Suprapubic skin (tissue), 4 donors: ENCODE data around the gene PCID2. TPM values are rescaled to one million over a fixed set of nuclear protein-coding genes. Genes with fewer than 3 reads are reported as not detected.

Source experiments
- DNase-seq, 2 donors: peaks; one replicate each; pipeline ENCODE4 v3.0.0-alpha.2; 2019; ENCODE audit warnings: low spot score in 2 of 2
- H3K27ac ChIP-seq: fragments of 200-600 bp; sonication (generic); one replicate; pipeline ENCODE4 v1.5.1; 2019
- H3K27me3 ChIP-seq: fragments of 200-600 bp; sonication (generic); one replicate; pipeline ENCODE4 v1.5.1; 2019
- H3K36me3 ChIP-seq: fragments of 200-600 bp; sonication (generic); one replicate; pipeline ENCODE4 v1.5.1; 2019
- H3K4me1 ChIP-seq: fragments of 200-600 bp; sonication (generic); one replicate; pipeline ENCODE4 v1.5.1; 2019
- H3K4me3 ChIP-seq: fragments of 200-600 bp; sonication (generic); one replicate; pipeline ENCODE4 v1.5.1; 2019; ENCODE audit warnings: mild to moderate bottlenecking
- H3K9me3 ChIP-seq: fragments of 200-600 bp; sonication (generic); one replicate; pipeline ENCODE4 v1.5.1; 2019
- EP300 ChIP-seq: sonication (generic); formaldehyde crosslinking; IDR thresholded peaks from one replicate; pipeline ENCODE4 v1.6.1; 2017; ENCODE audit warnings: antibody characterized with exemption
- POLR2A ChIP-seq, 2 donors: fragments of 450-650 bp; IDR thresholded peaks; one replicate each; pipeline ENCODE4 v1.6.1; 2017; ENCODE audit warnings: antibody characterized with exemption in 2 of 2, mild to moderate bottlenecking in 2 of 2, moderate library complexity in 2 of 2
- POLR2AphosphoS5 ChIP-seq, 3 donors: sonication (generic); formaldehyde crosslinking; IDR thresholded peaks; one replicate each; pipeline ENCODE4 v1.6.1; 2017; ENCODE audit warnings: antibody characterized with exemption in 3 of 3
- WGBS: methylation state at CpG from one replicate; pipeline ENCODE4 v1.1.5; 2018; 5-methylcytosine and 5-hydroxymethylcytosine counted together
- total RNA-seq, 4 donors: library from RNA; depleted of rRNA; stranded (reverse); fragments of >200 nt; gene quantifications; one replicate each; pipeline ENCODE4 v1.1.0, GENCODE V29; 2016
- TF ChIP-seq, protein P1 (sequence below), 2 donors: fragments of 200-600 bp in 1 of 2; fragments of 450-650 bp in 1 of 2; sonication (generic) in 1 of 2; IDR thresholded peaks; one replicate each; pipeline ENCODE4 v1.5.1; 2016 to 2019; ENCODE audit warnings: antibody characterized with exemption in 2 of 2, mild to moderate bottlenecking in 1 of 2, moderate library complexity in 1 of 2

The PCID2 gene
- total RNA-seq, 4 donors from 2014 or later: 33.2 to 99.5 (median 49.5) TPM

DNA sequence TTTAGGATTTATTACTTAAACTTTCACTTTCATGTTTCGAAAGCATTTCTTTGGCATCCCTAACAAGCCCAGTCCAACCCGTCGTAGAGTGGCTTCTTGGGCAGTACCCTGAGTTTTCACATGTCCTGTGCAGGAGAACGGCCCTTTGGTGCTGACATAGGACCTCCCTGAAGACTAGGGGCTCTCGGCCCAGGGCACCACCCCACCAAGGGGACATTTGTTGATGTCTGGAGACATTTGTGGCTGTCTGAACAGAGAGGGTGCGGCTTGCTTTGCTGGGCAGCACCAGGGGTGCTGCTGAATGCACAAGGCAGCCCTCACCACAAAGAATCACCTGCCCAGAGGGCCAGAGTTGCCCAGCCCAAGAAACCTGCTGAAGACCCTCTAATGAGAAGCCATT, 31.5 kb upstream of the PCID2 start:
- Histone ChIP-seq H3K9me3 (no peaks in the 10 kb centered on the region), H3K4me3 (no peak overlapping the region), H3K4me1 (no peaks in the 10 kb centered on the region), H3K36me3 (peaks cover 74% of the 10 kb centered on the region), H3K27ac (no peak overlapping the region), H3K27me3 (no peaks in the 10 kb centered on the region)
- no peak for TF ChIP-seq POLR2A (IDR thresholded peaks at IDR 0.05)
- TF ChIP-seq, protein P1, sequence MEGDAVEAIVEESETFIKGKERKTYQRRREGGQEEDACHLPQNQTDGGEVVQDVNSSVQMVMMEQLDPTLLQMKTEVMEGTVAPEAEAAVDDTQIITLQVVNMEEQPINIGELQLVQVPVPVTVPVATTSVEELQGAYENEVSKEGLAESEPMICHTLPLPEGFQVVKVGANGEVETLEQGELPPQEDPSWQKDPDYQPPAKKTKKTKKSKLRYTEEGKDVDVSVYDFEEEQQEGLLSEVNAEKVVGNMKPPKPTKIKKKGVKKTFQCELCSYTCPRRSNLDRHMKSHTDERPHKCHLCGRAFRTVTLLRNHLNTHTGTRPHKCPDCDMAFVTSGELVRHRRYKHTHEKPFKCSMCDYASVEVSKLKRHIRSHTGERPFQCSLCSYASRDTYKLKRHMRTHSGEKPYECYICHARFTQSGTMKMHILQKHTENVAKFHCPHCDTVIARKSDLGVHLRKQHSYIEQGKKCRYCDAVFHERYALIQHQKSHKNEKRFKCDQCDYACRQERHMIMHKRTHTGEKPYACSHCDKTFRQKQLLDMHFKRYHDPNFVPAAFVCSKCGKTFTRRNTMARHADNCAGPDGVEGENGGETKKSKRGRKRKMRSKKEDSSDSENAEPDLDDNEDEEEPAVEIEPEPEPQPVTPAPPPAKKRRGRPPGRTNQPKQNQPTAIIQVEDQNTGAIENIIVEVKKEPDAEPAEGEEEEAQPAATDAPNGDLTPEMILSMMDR (IDR thresholded peaks at IDR 0.05): no peak
- TF ChIP-seq POLR2AphosphoS5 (IDR thresholded peaks at IDR 0.05): no peak
- TF ChIP-seq EP300: no peak
- 90% methylated on average over 6 of the region's 6 CpGs for WGBS
- peak in 1 of 2 donors; percentile 63 for DNase-seq

DNA sequence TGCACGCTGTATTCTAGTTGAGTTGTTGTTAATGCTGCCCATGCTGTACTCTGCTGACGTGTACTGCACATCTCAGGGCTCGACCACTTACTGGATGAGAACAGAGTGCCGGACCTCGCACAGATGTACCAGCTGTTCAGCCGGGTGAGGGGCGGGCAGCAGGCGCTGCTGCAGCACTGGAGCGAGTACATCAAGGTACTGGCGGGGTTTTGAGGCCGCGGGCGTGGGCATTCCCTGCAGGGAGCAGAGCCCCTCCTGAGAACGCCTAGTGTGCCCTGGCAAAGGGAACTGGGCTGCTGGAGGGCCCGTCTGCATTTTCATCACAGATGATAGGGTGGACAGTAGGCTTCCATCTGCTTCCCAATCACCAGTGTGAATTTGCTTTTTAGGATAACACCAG, 30.9 kb upstream of the PCID2 start:
- no peaks in the 10 kb centered on the region for H3K4me1 ChIP-seq
- H3K27ac ChIP-seq: no peak overlapping the region
- no peaks in the 10 kb centered on the region for H3K9me3 ChIP-seq
- H3K36me3 ChIP-seq: peaks cover 71% of the 10 kb centered on the region
- TF ChIP-seq POLR2AphosphoS5 (IDR thresholded peaks at IDR 0.05) (no peak), POLR2A (IDR thresholded peaks at IDR 0.05) (no peak), EP300 (no peak)
- TF ChIP-seq, protein P1 (IDR thresholded peaks at IDR 0.05): no peak
- 92% methylated on average over 11 of the region's 15 CpGs for WGBS
- peak in 1 of 2 donors; percentile 57 for DNase-seq
- H3K4me3 ChIP-seq: no peak overlapping the region
- no peaks in the 10 kb centered on the region for H3K27me3 ChIP-seq

DNA sequence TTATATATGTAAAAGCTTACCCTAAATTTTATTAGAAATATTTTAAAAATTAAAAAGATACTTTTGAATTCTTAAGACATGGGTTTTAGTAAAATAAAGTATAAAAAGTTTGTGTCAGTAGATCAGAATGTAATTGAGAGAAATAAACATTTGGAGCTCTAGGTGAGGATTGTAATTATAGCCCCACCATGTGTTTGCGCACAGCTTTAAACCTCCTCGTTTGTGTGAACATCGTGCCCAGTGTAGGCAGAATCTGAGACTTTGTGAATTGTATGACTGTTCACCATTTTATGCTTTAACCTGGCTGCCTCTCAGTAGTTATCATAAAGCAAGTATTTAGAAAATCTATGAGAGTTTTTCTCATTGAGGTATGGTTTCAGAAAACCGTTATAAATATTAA, 30.1 kb upstream of the PCID2 start:
- no peaks in the 10 kb centered on the region for H3K9me3 ChIP-seq
- peaks cover 68% of the 10 kb centered on the region for H3K36me3 ChIP-seq
- WGBS: 83% methylated on average over 4 of the region's 4 CpGs
- no peak overlapping the region for H3K4me3 ChIP-seq
- TF ChIP-seq EP300: no peak
- TF ChIP-seq POLR2AphosphoS5 (IDR thresholded peaks at IDR 0.05): no peak
- TF ChIP-seq, protein P1 (IDR thresholded peaks at IDR 0.05): no peak
- TF ChIP-seq POLR2A (IDR thresholded peaks at IDR 0.05): no peak
- DNase-seq: peak in 1 of 2 donors; percentile 6
- H3K27me3 ChIP-seq: no peaks in the 10 kb centered on the region
- no peaks in the 10 kb centered on the region for H3K4me1 ChIP-seq
- H3K27ac ChIP-seq: no peak overlapping the region

DNA sequence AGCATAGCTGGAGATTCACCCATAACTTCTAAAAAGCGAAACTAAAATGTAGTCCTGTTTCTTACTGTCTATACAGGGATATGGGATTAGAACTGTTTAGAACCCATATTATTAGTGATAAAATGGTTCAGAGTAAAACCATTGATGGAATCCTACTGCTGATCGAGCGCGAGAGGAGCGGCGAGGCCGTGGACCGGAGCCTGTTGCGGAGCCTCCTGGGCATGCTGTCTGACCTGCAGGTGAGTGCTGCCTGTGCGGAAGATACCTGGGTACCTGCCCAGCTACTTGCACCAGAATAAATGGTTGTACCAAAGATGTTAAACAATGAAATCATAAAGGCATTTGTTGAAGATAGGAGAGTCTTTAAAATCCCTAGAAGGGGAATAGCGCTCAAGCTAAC, 24.6 kb upstream of the PCID2 start:
- no peaks in the 10 kb centered on the region for H3K9me3 ChIP-seq
- no peaks in the 10 kb centered on the region for H3K4me1 ChIP-seq
- H3K27ac ChIP-seq: no peak overlapping the region
- WGBS: 91% methylated on average over 11 of the region's 11 CpGs
- peaks cover 65% of the 10 kb centered on the region for H3K36me3 ChIP-seq
- TF ChIP-seq, protein P1 (IDR thresholded peaks at IDR 0.05): no peak
- no peak for TF ChIP-seq EP300
- TF ChIP-seq POLR2A (IDR thresholded peaks at IDR 0.05): no peak
- no peak for TF ChIP-seq POLR2AphosphoS5 (IDR thresholded peaks at IDR 0.05)
- no peak for DNase-seq
- H3K27me3 ChIP-seq: no peaks in the 10 kb centered on the region
- no peak overlapping the region for H3K4me3 ChIP-seq

DNA sequence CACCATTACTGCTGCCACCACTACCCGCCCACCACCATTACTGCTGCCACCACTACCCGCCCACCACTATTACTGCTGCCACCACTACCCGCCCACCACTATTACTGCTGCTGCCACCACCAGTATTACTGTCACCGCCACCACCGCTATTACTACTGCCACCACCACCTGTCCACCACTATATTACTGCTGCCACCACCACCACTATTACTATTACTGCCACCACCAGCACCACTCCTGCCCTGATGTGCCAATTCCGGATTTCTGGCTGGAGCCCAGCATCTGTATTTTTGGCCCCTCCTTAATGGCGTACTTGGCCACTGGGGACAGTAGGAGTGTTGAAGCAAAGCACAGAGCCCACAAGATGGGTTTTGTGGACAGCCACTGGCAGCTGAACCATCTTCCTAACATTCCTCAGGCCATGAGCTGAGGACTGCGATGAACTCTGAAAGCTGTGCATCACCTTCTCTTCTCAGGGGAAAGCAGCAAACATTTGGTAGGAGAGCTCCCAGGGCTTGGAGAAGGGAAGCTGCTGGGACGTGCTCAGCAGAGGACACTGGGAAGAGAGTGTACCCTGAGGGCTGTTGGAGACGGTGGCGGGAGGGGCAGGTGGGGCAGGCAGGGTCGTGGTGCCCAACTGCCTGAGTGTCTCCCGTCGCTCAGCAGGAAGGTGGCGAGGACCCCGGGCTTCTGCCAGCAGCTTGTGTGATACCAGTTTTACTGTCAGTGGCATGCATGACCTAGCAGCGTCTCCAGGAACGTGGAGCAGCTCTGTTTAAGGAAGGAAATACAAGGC, 23.9 kb upstream of the PCID2 start:
- Histone ChIP-seq H3K36me3 (peaks cover 67% of the 10 kb centered on the region), H3K27me3 (no peaks in the 10 kb centered on the region), H3K27ac (no peak overlapping the region), H3K4me3 (no peak overlapping the region), H3K4me1 (no peaks in the 10 kb centered on the region), H3K9me3 (no peaks in the 10 kb centered on the region)
- WGBS: 67% methylated on average over 16 of the region's 18 CpGs
- TF ChIP-seq POLR2AphosphoS5 (IDR thresholded peaks at IDR 0.05): no peak
- peak in 1 of 2 donors; percentile 73 for DNase-seq
